ENCODE data around the gene MSH2. TPM values are rescaled to one million over a fixed set of nuclear protein-coding genes. Genes with fewer than 3 reads are reported as not detected.
"Not testable (repeated sequence)": the region's sequence is repeated elsewhere in the genome, so short reads cannot be mapped to it uniquely, and the experiment has no call there.

The MSH2 gene
- total RNA-seq, 1 experiment from 2014 or later, result 55.3 TPM

DNA sequence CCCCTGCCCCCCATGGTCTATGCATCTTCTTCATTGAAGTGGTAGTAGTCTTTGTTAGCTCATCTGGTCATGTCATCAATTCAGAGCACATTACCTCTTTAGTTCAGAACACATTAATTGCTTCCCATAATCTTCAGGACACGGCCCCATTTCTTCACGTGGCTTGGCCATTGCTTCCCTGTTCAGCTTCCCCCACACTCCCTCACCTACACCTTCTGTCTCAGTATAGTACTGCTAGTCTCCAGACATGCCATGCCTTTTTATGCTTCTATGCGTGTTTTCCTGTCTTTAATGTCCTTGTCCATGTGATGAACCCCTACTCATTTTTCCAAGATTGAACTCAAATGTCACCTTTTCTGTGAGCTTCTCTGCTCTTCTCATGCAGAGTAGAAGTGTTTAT, 35.1 kb downstream of the MSH2 start:
- TF ChIP-seq, protein P1, sequence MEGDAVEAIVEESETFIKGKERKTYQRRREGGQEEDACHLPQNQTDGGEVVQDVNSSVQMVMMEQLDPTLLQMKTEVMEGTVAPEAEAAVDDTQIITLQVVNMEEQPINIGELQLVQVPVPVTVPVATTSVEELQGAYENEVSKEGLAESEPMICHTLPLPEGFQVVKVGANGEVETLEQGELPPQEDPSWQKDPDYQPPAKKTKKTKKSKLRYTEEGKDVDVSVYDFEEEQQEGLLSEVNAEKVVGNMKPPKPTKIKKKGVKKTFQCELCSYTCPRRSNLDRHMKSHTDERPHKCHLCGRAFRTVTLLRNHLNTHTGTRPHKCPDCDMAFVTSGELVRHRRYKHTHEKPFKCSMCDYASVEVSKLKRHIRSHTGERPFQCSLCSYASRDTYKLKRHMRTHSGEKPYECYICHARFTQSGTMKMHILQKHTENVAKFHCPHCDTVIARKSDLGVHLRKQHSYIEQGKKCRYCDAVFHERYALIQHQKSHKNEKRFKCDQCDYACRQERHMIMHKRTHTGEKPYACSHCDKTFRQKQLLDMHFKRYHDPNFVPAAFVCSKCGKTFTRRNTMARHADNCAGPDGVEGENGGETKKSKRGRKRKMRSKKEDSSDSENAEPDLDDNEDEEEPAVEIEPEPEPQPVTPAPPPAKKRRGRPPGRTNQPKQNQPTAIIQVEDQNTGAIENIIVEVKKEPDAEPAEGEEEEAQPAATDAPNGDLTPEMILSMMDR (IDR thresholded peaks at IDR 0.05; ENCODE audit: unreplicated experiment), result no peak
- Mint-ChIP-seq H3K4me1 (ENCODE audit: low read depth, unreplicated experiment) (no peaks in the 10 kb centered on the region), H3K27me3 (ENCODE audit: unreplicated experiment) (no peaks in the 10 kb centered on the region), H3K36me3 (ENCODE audit: insufficient read depth, unreplicated experiment) (peaks cover 18% of the 10 kb centered on the region), H3K27ac (ENCODE audit: unreplicated experiment) (no peak overlapping the region), H3K9me3 (ENCODE audit: low read depth, unreplicated experiment) (no peaks in the 10 kb centered on the region), H3K4me3 (ENCODE audit: low read depth, unreplicated experiment) (no peak overlapping the region)
- CTCF ChIA-PET, result interaction anchor here (1.1 kb wide), 1 partner anchor 174 kb away, joined by 3 read pairs; no protein-coding TSS in a partner anchor
- intact Hi-C loops (cut with micrococcal nuclease; ENCODE audit: unreplicated experiment), result loop anchor here (5.0 kb wide), 1 partner anchor 329 kb away; no protein-coding TSS in a partner anchor
- no TSS peak for BruUV-seq (replicated peaks)
- DNase-seq, result no peak

DNA sequence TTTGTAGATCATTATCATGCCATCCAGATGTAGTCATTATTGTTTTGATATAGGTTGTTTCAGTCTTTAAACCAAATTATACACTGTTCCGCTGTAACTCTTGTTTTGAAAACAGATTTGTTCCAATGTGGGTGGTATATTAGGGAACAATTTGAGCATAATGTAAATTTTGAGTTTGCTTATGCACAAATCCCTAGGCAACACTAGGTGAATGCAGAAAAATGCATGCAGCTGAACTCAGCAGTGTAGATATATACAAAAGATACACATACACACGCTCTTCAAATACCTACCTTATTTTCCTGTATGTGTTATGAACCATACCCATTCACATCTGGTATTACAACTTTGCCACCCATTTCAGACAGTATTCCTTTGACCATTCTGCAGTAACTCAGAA, 35.8 kb downstream of the MSH2 start:
- no peaks in the 10 kb centered on the region for H3K4me1 Mint-ChIP-seq (ENCODE audit: low read depth, unreplicated experiment)
- BruUV-seq (replicated peaks), result no TSS peak
- CTCF ChIA-PET, result no interaction called here
- TF ChIP-seq, protein P1 (IDR thresholded peaks at IDR 0.05; ENCODE audit: unreplicated experiment), result no peak
- H3K27me3 Mint-ChIP-seq (ENCODE audit: unreplicated experiment), result no peaks in the 10 kb centered on the region
- intact Hi-C loops (cut with micrococcal nuclease; ENCODE audit: unreplicated experiment), result loop anchor here (5.0 kb wide), 1 partner anchor 329 kb away; no protein-coding TSS in a partner anchor
- H3K36me3 Mint-ChIP-seq (ENCODE audit: insufficient read depth, unreplicated experiment), result peaks cover 21% of the 10 kb centered on the region
- no peaks in the 10 kb centered on the region for H3K9me3 Mint-ChIP-seq (ENCODE audit: low read depth, unreplicated experiment)
- H3K27ac Mint-ChIP-seq (ENCODE audit: unreplicated experiment), result no peak overlapping the region
- H3K4me3 Mint-ChIP-seq (ENCODE audit: low read depth, unreplicated experiment), result no peak overlapping the region
- no peak for DNase-seq

DNA sequence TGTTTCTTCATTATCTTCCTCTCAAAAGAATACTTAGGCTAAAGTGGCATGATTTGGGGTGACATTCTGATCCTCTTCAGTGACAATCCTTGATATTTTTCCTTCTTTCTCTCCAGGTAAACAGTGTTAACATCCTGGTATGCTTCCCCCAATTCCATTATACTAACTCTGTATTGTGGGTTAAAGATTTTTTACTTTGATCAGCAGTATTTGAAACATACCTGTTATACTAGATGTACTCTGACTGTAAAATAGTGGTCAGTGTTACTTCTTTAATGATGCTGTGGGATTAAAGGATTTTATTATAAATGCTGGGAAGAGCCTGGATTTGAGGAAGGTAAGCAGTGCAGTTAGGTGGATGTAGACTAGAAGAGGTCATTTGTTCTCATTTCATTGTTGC, 48.8 kb downstream of the MSH2 start:
- intact Hi-C loops (cut with micrococcal nuclease; ENCODE audit: unreplicated experiment), result no loop called here
- TF ChIP-seq, protein P1 (IDR thresholded peaks at IDR 0.05; ENCODE audit: unreplicated experiment), result no peak
- no peaks in the 10 kb centered on the region for H3K27me3 Mint-ChIP-seq (ENCODE audit: unreplicated experiment)
- H3K36me3 Mint-ChIP-seq (ENCODE audit: insufficient read depth, unreplicated experiment), result peaks cover 9% of the 10 kb centered on the region
- no peak overlapping the region for H3K4me3 Mint-ChIP-seq (ENCODE audit: low read depth, unreplicated experiment)
- H3K9me3 Mint-ChIP-seq (ENCODE audit: low read depth, unreplicated experiment), result no peaks in the 10 kb centered on the region
- BruUV-seq (replicated peaks), result no TSS peak
- CTCF ChIA-PET, result no interaction called here
- no peak for DNase-seq
- no peaks in the 10 kb centered on the region for H3K4me1 Mint-ChIP-seq (ENCODE audit: low read depth, unreplicated experiment)
- no peak overlapping the region for H3K27ac Mint-ChIP-seq (ENCODE audit: unreplicated experiment)

DNA sequence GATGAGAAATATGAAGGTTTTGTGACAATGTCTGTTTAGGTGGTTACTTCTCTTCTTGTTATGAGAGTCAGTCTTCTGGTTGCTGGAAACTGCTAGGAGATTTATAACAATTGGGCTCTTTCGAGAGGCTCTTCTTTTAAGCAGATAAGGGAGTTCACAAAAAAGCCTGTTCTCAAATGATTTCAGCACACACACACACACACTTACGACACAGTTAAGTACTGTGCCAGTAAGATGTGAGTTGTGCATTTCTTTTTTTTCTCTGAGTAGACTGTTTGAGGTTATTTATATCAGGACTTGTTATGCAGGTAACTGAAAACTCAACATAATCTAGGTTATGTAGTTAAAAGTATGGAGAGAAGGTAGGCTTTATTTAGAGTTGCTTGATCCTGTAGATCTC, 49.8 kb downstream of the MSH2 start:
- intact Hi-C loops (cut with micrococcal nuclease; ENCODE audit: unreplicated experiment), result no loop called here
- H3K4me1 Mint-ChIP-seq (ENCODE audit: low read depth, unreplicated experiment), result no peaks in the 10 kb centered on the region
- no peaks in the 10 kb centered on the region for H3K27me3 Mint-ChIP-seq (ENCODE audit: unreplicated experiment)
- H3K27ac Mint-ChIP-seq (ENCODE audit: unreplicated experiment), result no peak overlapping the region
- DNase-seq, result no peak
- no peaks in the 10 kb centered on the region for H3K9me3 Mint-ChIP-seq (ENCODE audit: low read depth, unreplicated experiment)
- no TSS peak for BruUV-seq (replicated peaks)
- CTCF ChIA-PET, result no interaction called here
- TF ChIP-seq, protein P1 (IDR thresholded peaks at IDR 0.05; ENCODE audit: unreplicated experiment), result no peak
- no peak overlapping the region for H3K4me3 Mint-ChIP-seq (ENCODE audit: low read depth, unreplicated experiment)
- peaks cover 8% of the 10 kb centered on the region for H3K36me3 Mint-ChIP-seq (ENCODE audit: insufficient read depth, unreplicated experiment)

- intact Hi-C loops (cut with micrococcal nuclease; ENCODE audit: unreplicated experiment); DNase-seq; BruUV-seq (replicated peaks); CTCF ChIA-PET; H3K4me3 Mint-ChIP-seq (ENCODE audit: low read depth, unreplicated experiment); H3K27ac Mint-ChIP-seq (ENCODE audit: unreplicated experiment); H3K27me3 Mint-ChIP-seq (ENCODE audit: unreplicated experiment); H3K9me3 Mint-ChIP-seq (ENCODE audit: low read depth, unreplicated experiment); H3K36me3 Mint-ChIP-seq (ENCODE audit: insufficient read depth, unreplicated experiment): not testable (repeated sequence)
- H3K4me1 Mint-ChIP-seq (ENCODE audit: low read depth, unreplicated experiment), result peaks cover 11% of the 10 kb centered on the region
Observed at GRCh38 chr2:47454818-47455217, 51.9 kb downstream of the MSH2 start.

All from Calu3 (cell line).